C1 segment of cervical spinal cord (tissue), 14 donors: ENCODE data around the gene NME7.
"Not testable (repeated sequence)": the region's sequence is repeated elsewhere in the genome, so short reads cannot be mapped to it uniquely, and the experiment has no call there.

Experiments used
- DNase-seq, 14 donors: peaks; one replicate each; lab custom pipeline; 2025; lab: John Stamatoyannopoulos, UW

NME7 gene

GRCh38 chr1:169235568-169235967, 132.0 kb downstream of the NME7 start:
- no peak for DNase-seq

DNA sequence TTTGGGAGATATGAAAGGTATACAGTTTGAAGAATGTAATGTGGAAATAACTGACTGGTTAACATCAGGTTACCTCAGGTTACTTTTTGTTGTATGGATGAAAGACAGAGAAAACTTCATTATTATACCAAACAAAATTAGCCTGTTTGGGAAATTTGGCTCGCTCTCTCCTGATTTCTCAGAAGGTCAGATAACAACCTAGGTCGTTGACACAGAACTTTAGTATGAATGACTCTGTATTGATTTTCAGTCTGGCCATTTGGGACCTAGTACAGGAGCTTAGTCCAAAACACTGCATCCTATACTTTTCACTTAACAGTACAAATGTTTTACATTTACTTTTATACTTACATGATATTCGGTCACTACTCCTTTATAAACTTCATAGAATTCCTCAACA, 132.8 kb downstream of the NME7 start:
- DNase-seq = no peak

DNA sequence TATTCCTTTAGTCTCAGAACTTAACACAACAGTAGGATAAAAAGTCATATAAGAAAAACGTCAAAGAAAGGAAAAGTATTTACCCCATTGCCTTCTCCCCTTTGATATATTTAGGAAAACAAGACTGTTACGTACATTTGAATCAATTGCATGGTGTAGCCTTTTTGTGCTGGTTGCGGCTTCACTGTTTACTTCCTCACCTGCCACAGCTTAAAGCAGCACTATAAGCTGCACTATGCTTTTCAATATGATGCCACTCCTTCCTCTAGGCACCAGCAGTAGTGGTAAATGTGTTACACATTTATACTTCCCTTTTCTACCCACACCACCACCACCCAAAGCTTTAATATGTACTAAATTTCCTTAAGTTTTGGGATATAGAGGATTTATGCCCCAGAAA, 150.0 kb downstream of the NME7 start:
- no peak for DNase-seq

DNA sequence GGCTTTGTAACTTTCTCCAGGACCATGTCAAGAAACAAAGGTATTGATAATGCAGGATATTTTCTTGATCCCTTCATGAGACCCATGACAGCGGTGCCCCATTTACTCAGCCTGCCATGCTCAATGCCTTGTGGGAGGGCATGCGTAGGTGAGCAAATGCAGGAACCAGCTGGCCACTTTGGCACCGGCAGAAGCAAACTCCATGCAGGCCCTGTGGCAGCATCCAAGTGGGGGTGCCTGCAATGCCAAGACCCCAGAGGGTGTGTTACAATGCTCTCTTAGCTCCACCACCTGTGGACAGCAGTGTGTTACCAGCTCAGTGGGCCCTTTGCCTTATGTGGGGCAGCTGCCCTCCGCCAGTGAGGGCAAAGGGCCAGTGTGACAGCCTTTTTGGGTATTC, 153.0 kb downstream of the NME7 start:
- DNase-seq = peak in 1 of 14 donors; percentile 18

GRCh38 chr1:169212088-169212487, 155.5 kb downstream of the NME7 start:
- no peak for DNase-seq

DNA sequence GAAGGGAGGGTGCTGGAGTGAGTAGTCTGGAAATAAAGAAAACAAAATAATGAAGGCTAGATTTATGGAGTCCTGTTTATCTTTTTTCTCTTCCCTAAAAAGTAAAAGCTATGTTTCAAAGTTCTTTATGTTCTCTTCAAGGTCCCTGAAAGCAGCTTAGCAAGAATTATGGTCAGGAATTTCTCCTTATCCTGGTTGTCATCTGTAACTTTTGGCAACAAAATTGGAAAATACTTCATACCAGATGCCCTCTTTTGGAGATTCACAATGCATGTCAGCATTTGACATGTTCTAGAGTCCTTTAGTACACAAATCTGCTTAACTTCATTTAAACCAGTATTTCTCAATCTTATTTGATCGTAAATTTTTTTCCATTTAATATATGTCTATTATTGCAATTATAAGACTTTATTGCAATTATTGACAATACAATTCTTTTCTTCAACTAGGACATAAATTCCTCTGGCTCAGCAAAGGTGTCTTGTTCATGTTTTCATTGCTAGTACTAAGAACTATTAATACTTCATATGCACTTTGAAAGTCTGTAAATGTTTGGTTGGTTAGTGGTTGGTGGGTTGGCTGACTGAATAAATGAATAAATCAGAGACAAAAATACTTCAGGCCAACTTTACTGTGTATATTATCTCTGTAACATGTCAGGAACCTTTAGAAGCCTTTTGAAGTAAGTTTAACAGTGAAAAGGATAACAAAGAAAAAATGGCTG, 159.6 kb downstream of the NME7 start:
- peak in 1 of 14 donors; percentile 33 for DNase-seq

GRCh38 chr1:169204157-169204556, 163.4 kb downstream of the NME7 start:
- no peak for DNase-seq

GRCh38 chr1:169202791-169203665, 164.6 kb downstream of the NME7 start:
- DNase-seq = no peak

GRCh38 chr1:169201084-169201619, 166.4 kb downstream of the NME7 start:
- DNase-seq = no peak

DNA sequence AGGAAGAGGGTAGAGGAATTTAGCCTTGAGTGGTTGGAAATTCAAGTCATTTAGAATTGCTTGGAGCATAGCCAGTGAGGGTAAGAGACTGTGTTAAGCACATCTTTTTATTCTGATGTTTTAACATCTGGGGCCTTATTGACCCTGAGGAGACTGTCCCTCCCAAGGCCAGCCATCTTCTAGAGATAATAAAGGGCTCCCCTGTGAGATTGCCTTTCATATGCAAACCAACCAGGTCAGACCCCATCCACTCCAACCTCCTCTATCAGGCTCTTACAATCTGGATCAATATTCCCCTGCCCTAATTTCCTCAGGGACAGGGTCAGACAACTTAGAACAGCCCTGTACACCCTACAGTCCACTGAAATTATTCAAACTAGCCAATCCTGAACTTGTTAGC, 167.3 kb downstream of the NME7 start:
- DNase-seq = no peak

GRCh38 chr1:169196581-169196980, 171.0 kb downstream of the NME7 start:
- DNase-seq = no peak

DNA sequence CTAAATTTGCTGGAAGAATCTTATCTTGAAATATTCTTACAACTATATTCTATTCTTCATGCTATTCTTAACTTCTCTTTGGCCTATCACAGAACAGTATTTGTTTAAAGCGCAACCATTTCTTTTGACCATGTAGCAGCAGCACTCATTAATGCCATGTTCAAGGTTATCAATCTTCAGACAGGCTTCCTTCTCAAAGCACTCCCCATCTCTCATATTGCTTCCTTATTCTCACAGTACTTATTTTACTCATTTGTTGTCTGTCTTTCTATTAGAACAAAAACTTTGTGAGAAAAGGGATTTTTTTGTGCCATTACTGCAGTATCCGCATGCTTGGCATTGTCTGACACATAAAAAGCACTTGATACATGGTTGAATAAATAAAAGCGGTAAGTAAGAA, 171.4 kb downstream of the NME7 start:
- DNase-seq = no peak

DNA sequence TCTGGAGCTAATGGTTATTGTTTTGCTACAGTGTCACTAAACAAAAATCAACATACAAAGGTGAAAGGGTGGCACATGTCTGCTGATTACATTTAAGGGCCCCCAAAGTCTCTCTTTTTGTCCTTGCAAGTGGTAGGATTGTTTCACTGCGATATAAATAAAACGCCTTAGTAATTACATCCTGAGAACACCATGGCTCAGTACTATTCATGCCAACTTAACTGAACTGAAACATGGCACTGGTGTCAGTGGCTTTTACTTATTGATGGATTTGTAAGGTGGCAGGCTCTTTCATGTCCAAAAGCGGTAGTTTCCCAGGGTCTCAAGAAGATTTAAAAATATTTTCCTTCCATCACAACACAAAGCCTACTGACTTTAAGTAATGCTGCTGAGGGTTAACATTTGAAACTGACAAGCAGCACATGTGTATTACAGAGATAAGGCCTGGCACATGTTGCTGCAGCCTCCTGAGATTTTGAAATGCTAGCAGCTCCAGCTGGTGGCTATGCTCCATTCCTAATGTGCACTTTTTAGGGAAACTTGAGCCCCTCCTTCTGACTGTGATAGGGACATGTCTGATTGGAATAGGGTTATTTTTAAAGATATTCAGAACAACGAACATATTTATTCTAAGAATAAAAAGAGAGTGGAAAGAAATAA, 174.3 kb downstream of the NME7 start:
- no peak for DNase-seq

DNA sequence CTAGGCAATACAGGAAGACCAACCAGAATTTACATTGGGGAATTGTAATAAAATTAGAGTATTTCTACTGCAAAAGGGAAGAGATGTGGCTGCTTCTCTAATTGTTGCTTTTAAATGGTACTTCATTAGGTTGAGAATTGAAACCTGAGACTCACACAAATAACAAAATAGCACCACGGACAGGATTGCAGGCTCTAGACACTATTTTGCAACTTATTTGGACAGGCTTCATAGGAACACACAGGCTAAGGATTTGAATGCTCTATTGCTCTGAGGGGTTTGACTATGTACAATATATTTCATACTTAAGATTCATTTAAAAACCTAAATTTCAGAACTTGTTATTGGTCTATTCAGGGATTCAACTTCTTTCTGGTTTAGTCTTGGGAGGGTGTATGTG, 181.5 kb downstream of the NME7 start:
- no peak for DNase-seq

- no peak for DNase-seq
Observed at GRCh38 chr1:169184812-169185211, 182.8 kb downstream of the NME7 start.

DNA sequence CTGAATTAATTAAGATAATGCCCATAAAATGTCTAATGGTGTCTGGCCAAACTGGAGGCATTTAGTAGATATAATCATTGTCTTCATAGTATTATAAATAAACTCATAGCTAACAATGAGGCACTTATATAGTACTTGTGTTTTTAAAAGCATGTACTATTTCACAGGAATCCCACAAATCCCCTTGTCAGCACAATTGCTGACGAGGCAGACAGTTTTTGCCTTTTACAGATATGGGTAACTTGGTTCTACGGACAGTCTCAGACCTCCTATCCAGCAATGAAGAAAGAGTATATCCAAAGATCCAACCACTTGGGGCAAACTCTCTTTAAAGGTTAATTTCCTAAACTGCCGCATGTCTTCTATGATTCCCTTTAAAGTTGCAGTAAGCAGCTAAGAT, 187.4 kb downstream of the NME7 start:
- no peak for DNase-seq

DNA sequence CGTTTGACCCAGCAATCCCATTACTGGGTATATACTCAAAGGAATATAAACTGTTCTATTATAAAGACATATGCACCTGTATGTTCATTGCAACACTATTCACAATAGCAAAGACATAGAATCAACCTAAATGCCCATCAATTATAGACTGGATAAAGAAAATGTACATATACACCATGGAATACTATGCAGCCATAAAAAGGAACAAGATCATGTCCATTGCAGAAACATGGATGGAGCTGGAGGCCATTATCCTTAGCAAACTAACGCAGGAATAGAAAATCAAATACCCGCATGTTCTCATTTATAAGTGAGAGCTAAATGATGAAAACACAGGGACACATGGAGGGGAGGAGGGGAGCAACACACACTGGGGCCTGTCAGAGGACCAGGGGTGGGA, 188.2 kb downstream of the NME7 start:
- DNase-seq = not testable (repeated sequence)

- DNase-seq = no peak
Observed at GRCh38 chr1:169175461-169175860, 192.1 kb downstream of the NME7 start.

GRCh38 chr1:169163059-169163458, 204.5 kb downstream of the NME7 start:
- DNase-seq = no peak

DNA sequence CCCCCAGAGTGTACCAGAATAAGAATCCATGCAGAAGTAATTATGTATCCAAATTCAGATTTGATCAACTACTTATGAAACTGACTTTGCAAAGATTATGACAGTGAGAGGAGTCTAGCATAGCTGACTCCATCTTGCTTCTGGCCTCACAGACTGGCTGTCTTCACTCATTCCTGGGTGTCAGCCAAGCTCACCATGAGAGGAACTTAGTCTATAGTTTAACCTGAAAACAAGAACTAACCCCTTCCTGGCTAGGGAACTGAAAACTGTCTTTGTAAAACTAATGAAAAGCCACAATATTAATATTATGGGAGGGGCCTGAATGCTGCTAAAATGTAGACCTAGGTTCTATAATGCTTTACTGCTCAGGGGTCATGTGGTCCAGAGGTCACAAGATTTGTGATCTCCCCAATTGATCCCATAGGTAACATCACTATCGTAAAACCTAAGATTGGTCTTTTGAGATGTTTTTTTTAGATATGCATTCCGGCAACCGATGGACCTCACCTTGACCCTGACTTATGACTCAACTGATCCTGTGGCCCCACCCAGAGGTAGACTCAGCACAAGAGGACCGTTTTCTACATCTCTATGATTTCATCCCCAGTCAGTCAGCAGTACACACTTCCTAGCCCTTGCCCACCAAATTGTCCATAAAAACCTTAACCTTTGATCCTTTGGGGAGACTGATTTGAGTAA, 206.0 kb downstream of the NME7 start:
- no peak for DNase-seq

DNA sequence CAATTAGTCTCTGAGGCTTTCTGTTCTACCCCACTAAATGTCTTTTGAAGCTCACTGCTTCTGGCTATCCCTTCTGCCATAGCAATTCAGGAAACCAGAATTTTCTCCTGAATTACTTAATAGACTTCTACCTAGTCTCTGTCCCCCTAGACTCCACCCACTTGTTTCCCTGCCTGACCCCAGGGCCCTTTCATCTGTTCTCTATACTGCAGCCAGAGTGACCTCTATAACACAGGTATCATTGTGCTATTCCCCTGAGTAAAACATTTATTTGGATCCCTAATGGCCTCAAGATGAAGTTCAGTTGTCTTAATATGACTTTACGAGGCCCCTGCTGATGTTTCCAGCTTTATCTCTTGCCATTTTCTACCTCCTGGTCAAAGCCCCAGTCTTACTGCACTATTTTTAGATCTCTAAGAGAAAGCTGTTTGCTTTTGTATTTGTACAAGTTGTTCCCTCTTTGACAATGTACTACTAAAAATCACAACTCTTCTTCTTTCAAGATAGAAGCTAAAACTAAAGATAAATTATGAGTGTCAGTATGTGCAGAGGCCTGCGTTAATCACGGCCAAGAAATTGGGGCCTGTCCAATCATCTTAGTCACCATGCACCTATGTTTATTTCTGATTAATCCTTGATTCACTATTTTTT, 206.6 kb downstream of the NME7 start:
- DNase-seq = no peak
